ENCODE data around the gene GRB2. TPM values are rescaled to one million over a fixed set of nuclear protein-coding genes. Genes with fewer than 3 reads are reported as not detected.

The GRB2 gene
- total RNA-seq, 1 donor from 2014 or later = 181 TPM

- H3K27ac ChIP-seq = no peak overlapping the region
- intact Hi-C loops (cut with DNase I) = no loop called here
- DNase-seq = no peak
- no peaks in the 10 kb centered on the region for H3K9me3 ChIP-seq
- no peak for TF ChIP-seq CTCF (IDR thresholded peaks at IDR 0.05)
- no peaks in the 10 kb centered on the region for H3K36me3 ChIP-seq
- no peak for ATAC-seq
- no peak overlapping the region for H3K4me3 ChIP-seq
- H3K4me1 ChIP-seq = peaks cover 98% of the 10 kb centered on the region
- no peaks in the 10 kb centered on the region for H3K27me3 ChIP-seq (ENCODE audit: low read depth)
These were observed 40.2 kb downstream of the GRB2 start for GRCh38 chr17:75365009-75365930.

- H3K36me3 ChIP-seq = no peaks in the 10 kb centered on the region
- H3K4me1 ChIP-seq = peaks cover 97% of the 10 kb centered on the region
- no peak for TF ChIP-seq CTCF (IDR thresholded peaks at IDR 0.05)
- no peak for DNase-seq
- intact Hi-C loops (cut with DNase I) = no loop called here
- no peaks in the 10 kb centered on the region for H3K27me3 ChIP-seq (ENCODE audit: low read depth)
- H3K27ac ChIP-seq = peak overlapping the region; percentile 20
- H3K9me3 ChIP-seq = no peaks in the 10 kb centered on the region
- ATAC-seq = peak; percentile 67 to 82
- H3K4me3 ChIP-seq = no peak overlapping the region
These were observed 41.4 kb downstream of the GRB2 start for GRCh38 chr17:75364078-75364477.

- H3K27me3 ChIP-seq (ENCODE audit: low read depth) = no peaks in the 10 kb centered on the region
- H3K27ac ChIP-seq = no peak overlapping the region
- no peaks in the 10 kb centered on the region for H3K36me3 ChIP-seq
- ATAC-seq (no peak), DNase-seq (no peak)
- H3K9me3 ChIP-seq = no peaks in the 10 kb centered on the region
- peaks cover 77% of the 10 kb centered on the region for H3K4me1 ChIP-seq
- no peak for TF ChIP-seq CTCF (IDR thresholded peaks at IDR 0.05)
- no peak overlapping the region for H3K4me3 ChIP-seq
- intact Hi-C loops (cut with DNase I) = no loop called here
These were observed 43.5 kb downstream of the GRB2 start for GRCh38 chr17:75361996-75362395.

GRCh38 chr17:75361344-75361743 lies 44.1 kb downstream of the GRB2 start:
- H3K27ac ChIP-seq = no peak overlapping the region
- no peaks in the 10 kb centered on the region for H3K9me3 ChIP-seq
- H3K4me3 ChIP-seq = no peak overlapping the region
- DNase-seq (no peak), ATAC-seq (no peak)
- no peaks in the 10 kb centered on the region for H3K36me3 ChIP-seq
- peaks cover 77% of the 10 kb centered on the region for H3K4me1 ChIP-seq
- H3K27me3 ChIP-seq (ENCODE audit: low read depth) = no peaks in the 10 kb centered on the region
- intact Hi-C loops (cut with DNase I) = no loop called here
- no peak for TF ChIP-seq CTCF (IDR thresholded peaks at IDR 0.05)

- no peaks in the 10 kb centered on the region for H3K27me3 ChIP-seq (ENCODE audit: low read depth)
- no peak for TF ChIP-seq CTCF (IDR thresholded peaks at IDR 0.05)
- H3K9me3 ChIP-seq = no peaks in the 10 kb centered on the region
- ATAC-seq = no peak
- intact Hi-C loops (cut with DNase I) = no loop called here
- no peak for DNase-seq
- H3K27ac ChIP-seq = no peak overlapping the region
- peaks cover 51% of the 10 kb centered on the region for H3K4me1 ChIP-seq
- no peaks in the 10 kb centered on the region for H3K36me3 ChIP-seq
- H3K4me3 ChIP-seq = no peak overlapping the region
These were observed 49.1 kb downstream of the GRB2 start for GRCh38 chr17:75356260-75356937.
